Globus pallidus (tissue), 1 donor: Measurements from ENCODE around the gene ELAC1.
"Not testable (repeated sequence)": the region's sequence is repeated elsewhere in the genome, so short reads cannot be mapped to it uniquely, and the experiment has no call there.

ENCODE experiments used
- DNase-seq: peaks from one replicate; pipeline ENCODE4 v3.0.0-alpha.2; 2015; ENCODE audit warnings: low spot score

ELAC1 gene

GRCh38 chr18:50967714-50968661 is at the start of gene ELAC1:
Gene ELAC1, plus strand, starts transcription at chr18:50968040. Its CDS starts 6,365 bp downstream, at chr18:50974405.
- DNase-seq: peak; percentile 79

DNA sequence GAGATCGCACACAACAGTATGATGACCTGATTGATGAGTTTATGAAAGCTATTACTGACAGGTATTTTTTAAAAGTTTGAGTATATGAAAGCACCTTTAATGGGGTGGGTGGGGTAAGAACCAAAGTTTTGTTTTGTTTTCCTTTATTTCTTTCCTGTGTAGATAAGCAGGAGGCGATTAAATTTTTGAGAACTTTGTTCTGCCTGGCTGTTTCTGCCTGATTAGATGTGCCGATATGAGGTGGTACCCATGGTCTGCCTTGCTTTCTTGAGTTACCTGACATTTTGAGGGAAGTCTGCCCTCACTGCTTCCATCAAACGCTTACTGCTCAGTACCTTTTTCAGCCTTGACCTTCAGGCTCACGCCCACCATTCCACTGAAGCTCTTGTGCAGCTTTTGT is 49.7 kb upstream of the ELAC1 start:
- DNase-seq: no peak

DNA sequence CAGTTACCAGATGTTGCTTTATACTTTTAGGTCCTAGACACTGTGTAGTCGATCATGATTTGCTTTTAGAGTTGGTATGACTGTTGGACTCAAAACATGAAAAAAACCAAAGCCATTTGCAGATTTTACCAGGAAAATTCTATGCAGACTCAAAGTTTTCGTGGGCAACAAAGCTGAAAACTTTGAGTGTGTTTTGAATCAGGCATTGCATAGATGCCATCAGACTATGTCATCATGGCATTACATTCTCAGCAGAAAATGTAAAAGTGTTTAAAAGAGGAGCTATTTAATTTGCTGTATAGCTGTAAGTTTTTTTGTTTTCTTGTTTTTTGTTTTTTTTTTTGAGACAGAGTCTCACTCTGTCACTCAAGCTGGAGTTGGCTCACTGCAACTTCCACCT is 43.5 kb upstream of the ELAC1 start:
- DNase-seq: no peak

DNA sequence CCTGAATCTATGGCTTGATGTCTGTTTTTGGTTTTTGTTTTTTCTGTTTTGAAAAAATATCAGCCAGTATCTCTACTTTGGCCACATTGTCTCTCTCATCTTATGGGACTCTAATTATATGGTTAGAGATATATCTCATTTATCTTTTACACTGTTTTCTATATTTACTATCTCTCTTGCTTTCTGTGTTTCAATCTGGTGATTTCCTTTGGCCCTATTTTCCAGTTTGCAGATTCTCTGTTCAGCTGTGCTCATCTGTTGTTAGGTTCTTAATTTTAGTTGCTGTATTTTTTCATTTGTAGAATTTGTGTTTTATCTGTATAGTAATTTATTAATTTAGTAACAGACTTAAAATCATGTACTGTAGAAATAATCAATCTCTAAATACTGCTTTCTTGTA is 41.3 kb upstream of the ELAC1 start:
- DNase-seq: no peak

DNA sequence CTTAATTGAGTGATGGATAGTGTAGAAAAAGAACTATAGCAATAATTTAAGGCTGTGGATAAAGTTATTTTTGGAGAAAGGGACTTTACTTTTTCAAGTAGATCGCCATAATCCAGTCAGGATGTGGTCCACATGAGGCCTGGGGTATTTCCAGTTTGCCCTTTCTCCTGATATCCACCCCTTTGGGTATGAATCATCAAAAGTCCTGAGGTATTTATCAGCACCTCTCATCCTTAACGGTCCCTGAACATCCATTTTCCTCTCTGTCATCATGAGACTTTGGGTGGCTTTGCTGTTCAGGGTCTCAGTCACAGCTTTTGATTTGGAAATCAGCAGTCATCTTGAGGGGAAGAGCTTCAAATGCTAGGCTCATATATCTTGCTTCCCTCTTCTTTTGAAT is 39.3 kb upstream of the ELAC1 start:
- no peak for DNase-seq

DNA sequence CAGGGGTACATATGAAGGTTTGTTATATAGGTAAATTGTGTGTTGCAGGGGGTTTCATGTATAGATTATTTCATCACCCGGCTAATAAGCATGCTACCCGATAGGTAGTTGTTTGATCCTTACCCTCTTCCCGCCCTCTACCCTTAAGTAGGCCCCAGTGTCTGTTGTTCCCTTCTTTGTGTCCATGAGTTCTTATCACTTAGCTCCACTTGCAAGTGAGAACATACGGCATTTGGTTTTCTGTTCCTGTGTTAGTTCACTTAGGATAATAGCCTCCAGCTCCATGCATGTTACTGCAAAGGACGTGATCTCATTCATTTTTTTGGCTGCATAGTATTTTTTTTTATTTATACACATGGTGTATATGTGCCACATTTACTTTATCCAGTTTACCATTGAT is 34.2 kb upstream of the ELAC1 start:
- DNase-seq: no peak

- DNase-seq: no peak
Measured at GRCh38 chr18:50934545-50935211, 33.2 kb upstream of the ELAC1 start.

GRCh38 chr18:50935493-50936191 is 32.2 kb upstream of the ELAC1 start:
- DNase-seq: no peak

GRCh38 chr18:50937183-50937582 is 30.7 kb upstream of the ELAC1 start:
- DNase-seq: no peak

GRCh38 chr18:50938912-50939311 is 28.9 kb upstream of the ELAC1 start:
- DNase-seq: no peak

- DNase-seq: peak; percentile 45
Measured at GRCh38 chr18:50944245-50944932, 23.5 kb upstream of the ELAC1 start.

GRCh38 chr18:50945918-50946317 is 21.9 kb upstream of the ELAC1 start:
- DNase-seq: not testable (repeated sequence)

DNA sequence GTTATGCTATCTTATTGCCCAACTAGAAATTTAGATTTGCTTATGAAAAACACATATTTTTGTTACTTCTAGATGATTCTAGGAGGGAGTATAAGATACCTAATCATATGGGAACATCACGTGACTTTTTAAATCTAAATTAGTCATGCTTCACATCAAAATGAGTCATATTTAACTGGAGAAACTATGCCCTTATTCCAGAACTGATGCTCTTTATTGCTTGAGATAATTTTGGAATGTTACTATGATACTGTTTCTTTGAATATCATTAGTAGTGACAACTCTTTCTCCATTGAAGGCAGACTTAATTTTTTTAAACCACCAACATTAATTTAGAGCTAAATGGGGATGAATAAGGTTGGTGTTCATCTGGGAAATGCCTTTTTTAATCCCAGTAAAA is 19.9 kb upstream of the ELAC1 start:
- no peak for DNase-seq

- no peak for DNase-seq
Measured at GRCh38 chr18:50949185-50949584, 18.7 kb upstream of the ELAC1 start.

DNA sequence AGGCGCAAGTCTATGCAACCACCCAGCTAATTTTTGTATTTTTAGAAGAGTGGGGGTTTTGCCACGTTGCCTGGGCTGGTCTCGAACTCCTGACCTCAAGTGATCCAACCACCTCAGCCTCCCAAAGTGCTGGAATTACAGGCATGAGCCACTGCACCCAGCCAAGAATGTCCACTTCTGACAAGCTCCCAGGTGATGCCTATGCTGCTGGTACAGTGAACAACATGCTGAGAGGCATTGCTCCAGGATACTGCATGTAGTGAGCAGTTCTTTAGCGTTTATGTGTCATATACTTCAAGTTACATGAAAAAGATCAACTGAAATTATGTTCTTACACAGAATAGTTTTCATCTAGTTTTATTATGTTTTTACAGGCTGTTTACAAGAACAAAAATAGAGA is 17.2 kb upstream of the ELAC1 start:
- no peak for DNase-seq

GRCh38 chr18:50953822-50954221 is 14.0 kb upstream of the ELAC1 start:
- no peak for DNase-seq

GRCh38 chr18:50955253-50955652 is 12.6 kb upstream of the ELAC1 start:
- no peak for DNase-seq

- no peak for DNase-seq
Measured at GRCh38 chr18:50956116-50956515, 11.7 kb upstream of the ELAC1 start.

- DNase-seq: no peak
Measured at GRCh38 chr18:50961974-50962373, 5.9 kb upstream of the ELAC1 start.

DNA sequence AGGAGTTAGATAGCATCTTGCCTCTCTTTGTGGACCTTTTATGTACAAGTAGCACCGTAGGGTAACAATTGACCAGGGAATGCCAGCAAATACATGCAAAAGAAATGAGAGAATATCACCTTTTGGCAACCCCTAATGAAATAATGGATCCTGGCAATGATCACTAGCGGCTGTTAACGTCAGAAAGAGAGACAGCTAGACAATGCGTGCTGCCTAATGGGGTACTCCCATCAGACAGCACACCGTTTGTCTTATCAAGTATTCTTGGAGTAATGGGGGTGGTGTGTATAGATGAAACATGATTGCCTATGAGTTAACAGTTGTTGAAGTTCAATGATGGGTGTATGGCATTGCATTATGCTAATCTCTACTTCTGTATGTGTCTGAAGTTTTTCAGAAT is 1.6 kb downstream of the ELAC1 start:
- no peak for DNase-seq

DNA sequence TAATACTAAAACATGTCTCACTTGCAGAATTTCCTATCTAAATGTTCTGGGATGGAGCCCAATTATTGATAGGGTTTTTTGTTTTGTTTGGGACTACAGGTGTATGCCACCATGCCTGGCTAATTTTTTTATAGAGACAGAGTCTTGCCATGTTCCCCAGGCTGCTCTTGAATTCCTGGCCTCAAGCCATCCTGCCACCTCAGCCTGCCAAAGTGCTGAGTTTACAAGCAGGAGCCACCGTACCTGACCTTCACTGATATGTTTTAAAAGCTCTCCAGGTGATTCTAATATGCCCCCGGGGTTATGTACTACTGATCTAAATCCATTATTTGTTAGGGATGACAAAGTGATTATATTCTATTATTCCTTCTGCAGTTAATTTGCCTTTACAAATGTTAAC is 2.2 kb downstream of the ELAC1 start:
- no peak for DNase-seq

- DNase-seq: not testable (repeated sequence)
Measured at GRCh38 chr18:50972404-50972803, 4.6 kb downstream of the ELAC1 start.
